OCI-LY7 (cell line): Measurements from ENCODE around the gene KCNA4. TPM values are rescaled to one million over a fixed set of nuclear protein-coding genes. Genes with fewer than 3 reads are reported as not detected.

Experiments
- Bru-seq: library from RNA; stranded (reverse); fragments of 400-500 nt; gene quantifications from one replicate; lab custom pipeline; 2021; lab: Mats Ljungman, UMichigan
- BruChase-seq, 2 experiments: library from RNA; stranded (reverse); fragments of 400-500 nt; gene quantifications; one replicate each; lab custom pipeline; 2021; lab: Mats Ljungman, UMichigan
- BruUV-seq: library from RNA; stranded (reverse); fragments of 400-500 nt; replicated peaks from 2 replicates; lab custom pipeline; 2021; lab: Mats Ljungman, UMichigan
- CTCF ChIA-PET: fragments of 300-600 bp; sonication (Branson Sonifier 250); formaldehyde crosslinking; loops from one replicate; lab custom pipeline; 2022; ENCODE audit warnings: antibody characterized with exemption; ENCODE audit not compliant: unreplicated experiment; lab: Charles Lee
- POLR2A ChIA-PET: fragments of 300-600 bp; sonication (Branson Sonifier 250); formaldehyde crosslinking; loops from one replicate; lab custom pipeline; 2022; ENCODE audit warnings: antibody characterized with exemption; lab: Charles Lee
- DNase-seq: peaks from one replicate; pipeline ENCODE4 v3.0.0-alpha.2; 2015; ENCODE audit warnings: low spot score
- H2AFZ ChIP-seq: fragments of 200-600 bp; sonication (generic), shearing (Covaris generic); 2 replicates; pipeline ENCODE4 v1.6.1; 2014; ENCODE audit warnings: mild to moderate bottlenecking, antibody characterized with exemption, low read length, moderate library complexity
- H3K27ac ChIP-seq: fragments of 200-600 bp; sonication (generic); 2 replicates; pipeline ENCODE4 v1.5.1; 2014; ENCODE audit warnings: mixed run types, low read depth, mild to moderate bottlenecking, moderate library complexity, low read length, inconsistent platforms; ENCODE audit not compliant: poor library complexity, severe bottlenecking
- H3K36me3 ChIP-seq: fragments of 200-600 bp; sonication (generic); 2 replicates; pipeline ENCODE4 v1.6.1; 2014; ENCODE audit warnings: mild to moderate bottlenecking, antibody characterized with exemption, low read length, moderate library complexity, mixed read lengths; ENCODE audit not compliant: insufficient read depth
- H3K4me1 ChIP-seq: fragments of 200-600 bp; sonication (generic); 2 replicates; pipeline ENCODE4 v1.5.1; 2014; ENCODE audit warnings: mild to moderate bottlenecking, low read length; ENCODE audit not compliant: insufficient read depth, poor library complexity, severe bottlenecking
- H3K4me2 ChIP-seq: fragments of 200-600 bp; sonication (generic); 2 replicates; pipeline ENCODE4 v1.6.1; 2014; ENCODE audit warnings: mild to moderate bottlenecking, low read length
- H3K4me3 ChIP-seq: fragments of 200-600 bp; sonication (generic); 2 replicates; pipeline ENCODE4 v1.5.1; 2014; ENCODE audit warnings: mild to moderate bottlenecking, low read depth, low read length; ENCODE audit not compliant: poor library complexity, severe bottlenecking
- H3K79me2 ChIP-seq: fragments of 200-600 bp; sonication (generic); 2 replicates; pipeline ENCODE4 v1.6.1; 2016; ENCODE audit warnings: low read depth, mild to moderate bottlenecking, low read length, moderate library complexity, mixed read lengths; ENCODE audit not compliant: insufficient read depth
- H3K9me2 ChIP-seq: fragments of 200-600 bp; sonication (generic); 2 replicates; pipeline ENCODE4 v1.6.1; 2016; ENCODE audit warnings: mild to moderate bottlenecking, low read length, mixed read lengths; ENCODE audit not compliant: insufficient read depth
- H3K9me3 ChIP-seq: fragments of 200-600 bp; sonication (generic); 2 replicates; pipeline ENCODE4 v1.6.1; 2014; ENCODE audit warnings: mild to moderate bottlenecking, mixed run types, low read length, mixed read lengths
- H4K20me1 ChIP-seq: fragments of 200-600 bp; sonication (generic); 2 replicates; pipeline ENCODE4 v1.6.1; 2014; ENCODE audit warnings: mild to moderate bottlenecking, antibody characterized with exemption, low read length, moderate library complexity, mixed read lengths; ENCODE audit not compliant: insufficient read depth
- CTCF ChIP-seq: fragments of 200-600 bp; sonication (generic); conservative IDR thresholded peaks from 2 replicates; pipeline ENCODE4 v1.5.1; 2014; ENCODE audit warnings: mild to moderate bottlenecking, antibody characterized with exemption, low read length, moderate library complexity, mixed read lengths
- EZH2phosphoT487 ChIP-seq: fragments of 200-600 bp; sonication (generic); IDR thresholded peaks from 2 replicates; pipeline ENCODE4 v1.6.1; 2018; ENCODE audit warnings: low read depth, borderline replicate concordance, mild to moderate bottlenecking, mixed run types, antibody characterized with exemption, low read length, moderate library complexity, mixed read lengths
- intact Hi-C: fragments of 100-400 bp; cut with micrococcal nuclease; formaldehyde crosslinking; loops from one replicate; pipeline ENCODE4 v1.10.0; 2022; ENCODE audit not compliant: unreplicated experiment
- long read RNA-seq: library from polyadenylated mRNA; stranded (forward); transcript quantifications from one replicate; pipeline ENCODE4 v2.0.0, GENCODE V29; 2022
- total RNA-seq, 2 experiments: library from RNA; depleted of rRNA in 1 of 2; stranded (reverse); fragments of >200 nt in 1 of 2; shearing (Covaris generic) in 1 of 2; gene quantifications; 2 replicates each; pipeline ENCODE4 v1.2.3, GENCODE V29; 2014 to 2022

KCNA4 gene
- total RNA-seq (2014; rRNA removed; shearing (Covaris generic)) (not detected in 2 replicates), total RNA-seq (2022) (not detected in 2 replicates), Bru-seq, nascent RNA (not detected), BruChase-seq, experiment 1, labeled RNA remaining after a 6-hour chase (percentile 11 among the genes with signal in this experiment), BruChase-seq, experiment 2, labeled RNA remaining after a 2-hour chase (percentile 10 among the genes with signal in this experiment)
- long read RNA-seq = 0 reads

GRCh38 chr11:30016588-30017363 lies at the start of gene KCNA4:
KCNA4 (minus strand) TSS chr11:30017030; CDS start chr11:30012678, 4,352 bp downstream.
- Histone ChIP-seq H3K79me2 (no peaks in the 10 kb centered on the region), H3K36me3 (no peaks in the 10 kb centered on the region), H3K9me3 (no peaks in the 10 kb centered on the region), H3K4me3 (no peak within 1 kb of the TSS), H3K27ac (no peak within 1 kb of the TSS), H3K4me2 (no peak within 1 kb of the TSS), H3K4me1 (no peaks in the 10 kb centered on the region), H4K20me1 (no peaks in the 10 kb centered on the region), H2AFZ (no peak within 1 kb of the TSS), H3K9me2 (no peaks in the 10 kb centered on the region)
- ChIA-PET POLR2A (no interaction called here), CTCF (no interaction called here)
- DNase-seq = no peak
- TF ChIP-seq EZH2phosphoT487 (no peak), CTCF (no peak)
- BruUV-seq = no TSS peak
- intact Hi-C loops = no loop called here

GRCh38 chr11:30062103-30062502 lies 45.3 kb upstream of the KCNA4 start:
- no peak overlapping the region for H2AFZ ChIP-seq
- H3K79me2 ChIP-seq = no peaks in the 10 kb centered on the region
- POLR2A ChIA-PET = no interaction called here
- H3K4me2 ChIP-seq = no peak overlapping the region
- no peaks in the 10 kb centered on the region for H3K9me2 ChIP-seq
- DNase-seq = no peak
- no peak overlapping the region for H3K27ac ChIP-seq
- no peak for TF ChIP-seq EZH2phosphoT487
- no peak for TF ChIP-seq CTCF
- H3K4me3 ChIP-seq = no peak overlapping the region
- no TSS peak for BruUV-seq
- no peaks in the 10 kb centered on the region for H3K9me3 ChIP-seq
- CTCF ChIA-PET = no interaction called here
- intact Hi-C loops = no loop called here
- no peaks in the 10 kb centered on the region for H3K4me1 ChIP-seq
- no peaks in the 10 kb centered on the region for H4K20me1 ChIP-seq
- no peaks in the 10 kb centered on the region for H3K36me3 ChIP-seq
